ENCODE measurements around the gene CACNA1C. TPM values are rescaled to one million over a fixed set of nuclear protein-coding genes. Genes with fewer than 3 reads are reported as not detected.
A peak's percentile ranks its signal among the peaks of the same experiment; 100 is the strongest.

The CACNA1C gene
- polyA plus RNA-seq, 2 donors: 2.1 to 2.5 TPM

DNA sequence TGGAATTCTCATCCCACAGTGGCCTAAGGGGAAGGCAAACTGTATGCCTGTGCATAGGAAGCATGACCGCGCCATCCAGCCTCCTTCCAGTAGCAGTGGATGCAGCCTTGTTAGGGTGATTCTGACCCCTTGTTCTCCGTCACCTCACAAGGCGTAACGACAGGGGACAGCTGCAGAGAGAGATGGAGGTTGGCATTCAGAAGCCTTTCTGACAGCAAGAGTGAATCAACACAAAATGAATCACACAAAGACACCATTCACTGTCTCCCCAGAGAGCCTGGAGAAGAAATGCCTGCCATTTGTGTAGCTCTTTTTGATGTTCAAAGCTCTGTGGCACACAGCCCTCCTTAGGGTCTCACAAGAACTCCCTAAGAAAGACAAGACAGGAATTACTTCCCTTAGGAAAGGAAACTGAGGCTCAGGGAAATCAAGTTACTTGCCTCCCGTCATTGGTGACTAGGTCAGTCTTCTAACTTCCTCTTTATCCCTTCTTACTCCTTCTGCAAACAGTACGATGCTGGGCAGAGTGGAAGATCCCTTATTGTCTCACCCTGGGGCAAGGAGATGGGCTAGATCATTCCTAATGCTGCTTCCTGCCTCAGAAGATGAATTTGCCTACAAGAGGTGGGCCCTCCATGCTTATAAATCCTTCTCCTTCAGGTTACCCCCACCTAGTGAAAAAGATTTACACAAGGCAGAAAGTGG is 280.9 kb downstream of the CACNA1C start:
- Histone ChIP-seq H3K27ac (ENCODE audit: low read depth in 2 of 2, low read length in 1 of 2) (no peak overlapping the region), H3K36me3 (ENCODE audit: control insufficient read depth in 2 of 2, insufficient read depth in 2 of 2, low read length in 1 of 2) (no peaks in the 10 kb centered on the region), H3K9me3 (ENCODE audit: control insufficient read depth in 2 of 2, insufficient read depth in 1 of 2, low read depth in 1 of 2, low read length in 1 of 2) (no peaks in the 10 kb centered on the region), H3K4me1 (ENCODE audit: control insufficient read depth in 2 of 2, insufficient read depth in 2 of 2, low read length in 1 of 2) (peaks cover 5 to 9% of the 10 kb centered on the region in 2 donors), H3K4me3 (ENCODE audit: low read depth in 1 of 2, low read length in 2 of 2) (no peak overlapping the region), H3K27me3 (ENCODE audit: control insufficient read depth in 1 of 2, insufficient read depth in 2 of 2, low read length in 2 of 2) (no peaks in the 10 kb centered on the region)
- 87 to 90% methylated on average over 7 of the region's 7 CpGs for WGBS, 2 donors

DNA sequence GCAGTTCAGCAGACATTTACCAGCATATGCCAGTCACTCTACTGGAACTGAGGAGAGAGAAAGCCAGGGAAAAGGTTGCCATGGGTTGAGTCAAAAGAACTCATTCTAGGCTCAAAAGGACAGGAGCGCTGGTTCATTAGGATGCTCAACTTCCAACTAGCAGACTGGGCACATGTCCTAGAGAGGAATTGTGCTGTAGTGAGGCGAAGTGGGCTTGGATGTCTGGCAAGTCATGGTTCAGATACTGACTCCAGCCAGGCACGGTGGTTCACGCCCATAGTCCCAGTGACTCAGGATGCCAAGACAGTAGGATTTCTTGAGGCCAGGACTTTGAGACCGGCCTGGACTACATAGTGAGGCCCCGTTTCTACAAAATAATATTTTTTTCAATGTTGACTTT is 281.5 kb downstream of the CACNA1C start:
- Histone ChIP-seq H3K9me3 (ENCODE audit: control insufficient read depth in 2 of 2, insufficient read depth in 1 of 2, low read depth in 1 of 2, low read length in 1 of 2) (no peaks in the 10 kb centered on the region), H3K4me3 (ENCODE audit: low read depth in 1 of 2, low read length in 2 of 2) (no peak overlapping the region), H3K27me3 (ENCODE audit: control insufficient read depth in 1 of 2, insufficient read depth in 2 of 2, low read length in 2 of 2) (no peaks in the 10 kb centered on the region), H3K4me1 (ENCODE audit: control insufficient read depth in 2 of 2, insufficient read depth in 2 of 2, low read length in 1 of 2) (peaks cover 5 to 9% of the 10 kb centered on the region in 2 donors), H3K36me3 (ENCODE audit: control insufficient read depth in 2 of 2, insufficient read depth in 2 of 2, low read length in 1 of 2) (no peaks in the 10 kb centered on the region), H3K27ac (ENCODE audit: low read depth in 2 of 2, low read length in 1 of 2) (no peak overlapping the region)
- WGBS, 2 donors: 80 to 88% methylated on average over 6 of the region's 6 CpGs

- Histone ChIP-seq H3K36me3 (ENCODE audit: control insufficient read depth in 2 of 2, insufficient read depth in 2 of 2, low read length in 1 of 2) (no peaks in the 10 kb centered on the region), H3K9me3 (ENCODE audit: control insufficient read depth in 2 of 2, insufficient read depth in 1 of 2, low read depth in 1 of 2, low read length in 1 of 2) (no peaks in the 10 kb centered on the region), H3K27me3 (ENCODE audit: control insufficient read depth in 1 of 2, insufficient read depth in 2 of 2, low read length in 2 of 2) (no peaks in the 10 kb centered on the region), H3K4me3 (ENCODE audit: low read depth in 1 of 2, low read length in 2 of 2) (no peak overlapping the region), H3K4me1 (ENCODE audit: control insufficient read depth in 2 of 2, insufficient read depth in 2 of 2, low read length in 1 of 2) (peaks cover 5 to 9% of the 10 kb centered on the region in 2 donors), H3K27ac (ENCODE audit: low read depth in 2 of 2, low read length in 1 of 2) (peak overlapping the region in 1 of 2 donors; percentile 7)
- WGBS, 2 donors: 79 to 90% methylated on average over 4 of the region's 4 CpGs
Measured at GRCh38 chr12:2334689-2335088, 281.9 kb downstream of the CACNA1C start.

DNA sequence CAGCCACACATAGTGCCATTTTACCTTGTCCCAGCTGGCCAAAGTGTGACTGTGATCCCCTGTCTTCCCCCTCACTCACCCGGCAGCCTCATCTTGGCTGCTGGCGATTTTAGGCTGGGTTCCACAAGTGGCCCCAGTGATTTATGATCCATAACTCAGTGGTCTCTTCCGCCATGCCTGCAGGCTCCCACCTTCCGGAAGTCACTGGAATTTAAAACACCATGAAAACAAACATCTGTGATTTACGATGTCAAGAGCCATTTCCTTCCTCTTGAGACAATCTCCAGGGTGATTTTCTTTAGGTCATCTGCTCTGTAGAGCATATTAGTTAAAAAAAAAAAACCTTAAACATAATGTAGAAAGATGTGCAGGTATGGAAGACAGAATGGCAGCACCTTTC is 282.3 kb downstream of the CACNA1C start:
- H3K9me3 ChIP-seq (ENCODE audit: control insufficient read depth in 2 of 2, insufficient read depth in 1 of 2, low read depth in 1 of 2, low read length in 1 of 2): no peaks in the 10 kb centered on the region
- H3K27me3 ChIP-seq (ENCODE audit: control insufficient read depth in 1 of 2, insufficient read depth in 2 of 2, low read length in 2 of 2): no peaks in the 10 kb centered on the region
- 65 to 74% methylated on average over 5 of the region's 5 CpGs for WGBS, 2 donors
- no peaks in the 10 kb centered on the region for H3K36me3 ChIP-seq (ENCODE audit: control insufficient read depth in 2 of 2, insufficient read depth in 2 of 2, low read length in 1 of 2)
- no peak overlapping the region for H3K4me3 ChIP-seq (ENCODE audit: low read depth in 1 of 2, low read length in 2 of 2)
- H3K27ac ChIP-seq (ENCODE audit: low read depth in 2 of 2, low read length in 1 of 2): no peak overlapping the region
- peaks cover 5 to 9% of the 10 kb centered on the region in 2 donors for H3K4me1 ChIP-seq (ENCODE audit: control insufficient read depth in 2 of 2, insufficient read depth in 2 of 2, low read length in 1 of 2)

GRCh38 chr12:2335513-2335912 is 282.7 kb downstream of the CACNA1C start:
- Histone ChIP-seq H3K27ac (ENCODE audit: low read depth in 2 of 2, low read length in 1 of 2) (no peak overlapping the region), H3K4me3 (ENCODE audit: low read depth in 1 of 2, low read length in 2 of 2) (no peak overlapping the region), H3K36me3 (ENCODE audit: control insufficient read depth in 2 of 2, insufficient read depth in 2 of 2, low read length in 1 of 2) (no peaks in the 10 kb centered on the region), H3K4me1 (ENCODE audit: control insufficient read depth in 2 of 2, insufficient read depth in 2 of 2, low read length in 1 of 2) (peaks cover 5 to 9% of the 10 kb centered on the region in 2 donors), H3K9me3 (ENCODE audit: control insufficient read depth in 2 of 2, insufficient read depth in 1 of 2, low read depth in 1 of 2, low read length in 1 of 2) (no peaks in the 10 kb centered on the region), H3K27me3 (ENCODE audit: control insufficient read depth in 1 of 2, insufficient read depth in 2 of 2, low read length in 2 of 2) (no peaks in the 10 kb centered on the region)
- WGBS, 2 donors: 73 to 77% methylated on average over 3 of the region's 3 CpGs

- WGBS, 2 donors: 72 to 74% methylated on average over 3 of the region's 3 CpGs
Measured at GRCh38 chr12:2335916-2336315, 283.1 kb downstream of the CACNA1C start.

DNA sequence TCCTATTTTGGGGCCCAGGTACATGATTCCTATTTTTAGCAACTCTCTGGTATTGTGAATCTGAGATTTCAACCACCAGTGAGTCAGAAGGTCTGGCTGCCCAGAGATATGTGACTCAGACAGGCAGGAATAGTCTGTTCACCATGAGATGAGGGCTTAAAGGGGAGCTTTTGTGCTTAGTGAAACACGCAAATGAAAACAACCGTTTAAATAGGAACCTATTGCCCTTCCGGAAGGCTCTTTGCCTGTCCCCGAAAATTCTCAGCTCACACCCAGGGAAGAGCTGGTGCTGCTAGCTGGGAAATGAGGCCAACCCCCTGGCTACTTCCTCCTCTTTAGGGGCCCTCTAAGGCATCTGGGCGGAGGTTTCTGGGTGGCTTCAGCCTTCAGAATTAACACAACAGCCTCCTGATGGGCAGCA is 283.6 kb downstream of the CACNA1C start:
- Histone ChIP-seq H3K9me3 (ENCODE audit: control insufficient read depth in 2 of 2, insufficient read depth in 1 of 2, low read depth in 1 of 2, low read length in 1 of 2) (no peaks in the 10 kb centered on the region), H3K27ac (ENCODE audit: low read depth in 2 of 2, low read length in 1 of 2) (peak overlapping the region; percentile 78 to 80), H3K36me3 (ENCODE audit: control insufficient read depth in 2 of 2, insufficient read depth in 2 of 2, low read length in 1 of 2) (no peaks in the 10 kb centered on the region), H3K4me3 (ENCODE audit: low read depth in 1 of 2, low read length in 2 of 2) (no peak overlapping the region), H3K27me3 (ENCODE audit: control insufficient read depth in 1 of 2, insufficient read depth in 2 of 2, low read length in 2 of 2) (no peaks in the 10 kb centered on the region), H3K4me1 (ENCODE audit: control insufficient read depth in 2 of 2, insufficient read depth in 2 of 2, low read length in 1 of 2) (peaks cover 8 to 9% of the 10 kb centered on the region in 2 donors)
- WGBS, 2 donors: 32 to 40% methylated on average over 5 of the region's 5 CpGs

More at GRCh38 chr12:2335916-2336315, 283.1 kb downstream of the CACNA1C start:
- H3K9me3 ChIP-seq (ENCODE audit: control insufficient read depth in 2 of 2, insufficient read depth in 1 of 2, low read depth in 1 of 2, low read length in 1 of 2): no peaks in the 10 kb centered on the region
- H3K27ac ChIP-seq (ENCODE audit: low read depth in 2 of 2, low read length in 1 of 2): no peak overlapping the region
- H3K4me3 ChIP-seq (ENCODE audit: low read depth in 1 of 2, low read length in 2 of 2): no peak overlapping the region
- H3K36me3 ChIP-seq (ENCODE audit: control insufficient read depth in 2 of 2, insufficient read depth in 2 of 2, low read length in 1 of 2): no peaks in the 10 kb centered on the region
- H3K27me3 ChIP-seq (ENCODE audit: control insufficient read depth in 1 of 2, insufficient read depth in 2 of 2, low read length in 2 of 2): no peaks in the 10 kb centered on the region
- H3K4me1 ChIP-seq (ENCODE audit: control insufficient read depth in 2 of 2, insufficient read depth in 2 of 2, low read length in 1 of 2): peaks cover 6 to 9% of the 10 kb centered on the region in 2 donors

- H3K36me3 ChIP-seq (ENCODE audit: control insufficient read depth in 2 of 2, insufficient read depth in 2 of 2, low read length in 1 of 2): no peaks in the 10 kb centered on the region
- peaks cover 9 to 11% of the 10 kb centered on the region in 2 donors for H3K4me1 ChIP-seq (ENCODE audit: control insufficient read depth in 2 of 2, insufficient read depth in 2 of 2, low read length in 1 of 2)
- H3K27ac ChIP-seq (ENCODE audit: low read depth in 2 of 2, low read length in 1 of 2): peak overlapping the region; percentile 53 to 78
- no peaks in the 10 kb centered on the region for H3K27me3 ChIP-seq (ENCODE audit: control insufficient read depth in 1 of 2, insufficient read depth in 2 of 2, low read length in 2 of 2)
- WGBS, 2 donors: 85 to 87% methylated on average over 11 of the region's 11 CpGs
- H3K9me3 ChIP-seq (ENCODE audit: control insufficient read depth in 2 of 2, insufficient read depth in 1 of 2, low read depth in 1 of 2, low read length in 1 of 2): no peaks in the 10 kb centered on the region
- H3K4me3 ChIP-seq (ENCODE audit: low read depth in 1 of 2, low read length in 2 of 2): no peak overlapping the region
Measured at GRCh38 chr12:2337031-2338010, 284.5 kb downstream of the CACNA1C start.

GRCh38 chr12:2338381-2338780 is 285.6 kb downstream of the CACNA1C start:
- WGBS, 2 donors: 89 to 96% methylated on average over 5 of the region's 5 CpGs
- Histone ChIP-seq H3K27ac (ENCODE audit: low read depth in 2 of 2, low read length in 1 of 2) (peak overlapping the region in 1 of 2 donors; percentile 7), H3K36me3 (ENCODE audit: control insufficient read depth in 2 of 2, insufficient read depth in 2 of 2, low read length in 1 of 2) (no peaks in the 10 kb centered on the region), H3K4me1 (ENCODE audit: control insufficient read depth in 2 of 2, insufficient read depth in 2 of 2, low read length in 1 of 2) (peaks cover 9 to 11% of the 10 kb centered on the region in 2 donors), H3K27me3 (ENCODE audit: control insufficient read depth in 1 of 2, insufficient read depth in 2 of 2, low read length in 2 of 2) (no peaks in the 10 kb centered on the region), H3K9me3 (ENCODE audit: control insufficient read depth in 2 of 2, insufficient read depth in 1 of 2, low read depth in 1 of 2, low read length in 1 of 2) (no peaks in the 10 kb centered on the region), H3K4me3 (ENCODE audit: low read depth in 1 of 2, low read length in 2 of 2) (no peak overlapping the region)

Measured in esophagus (tissue), 2 donors.